Hematopoietic multipotent progenitor cell treated with erythropoietin and hydrocortisone succinate and interleukin-3 and kit ligand, for 4 days (in vitro differentiated cells): ENCODE measurements around the gene PLEKHB1.

ENCODE experiments used
- DNase-seq: peaks from one replicate; pipeline ENCODE4 v3.0.0-alpha.2; 2015

Gene PLEKHB1

GRCh38 chr11:73645972-73646631 lies at the start of gene PLEKHB1:
PLEKHB1 (plus strand) TSS chr11:73646581; CDS start chr11:73646609, 28 bp downstream.
- DNase-seq = no peak

- DNase-seq = peak; percentile 26
These were observed 48.9 kb upstream of the PLEKHB1 start for GRCh38 chr11:73597336-73597955.

- peak; percentile 99 for DNase-seq
These were observed 48.2 kb upstream of the PLEKHB1 start, which contains the start of gene FAM168A for GRCh38 chr11:73597956-73598718. FAM168A (minus strand) TSS chr11:73598112; CDS start chr11:73468474, 129,638 bp downstream.

GRCh38 chr11:73598719-73599379 lies 47.5 kb upstream of the PLEKHB1 start:
- DNase-seq = no peak

- DNase-seq = no peak
These were observed 33.7 kb upstream of the PLEKHB1 start for GRCh38 chr11:73612601-73613140.

- no peak for DNase-seq
These were observed 31.8 kb upstream of the PLEKHB1 start for GRCh38 chr11:73614591-73614990.

GRCh38 chr11:73622926-73623593 lies 23.3 kb upstream of the PLEKHB1 start:
- DNase-seq = no peak

GRCh38 chr11:73623686-73624085 lies 22.7 kb upstream of the PLEKHB1 start:
- DNase-seq = peak; percentile 75

- DNase-seq = peak; percentile 85
These were observed 20.6 kb upstream of the PLEKHB1 start for GRCh38 chr11:73625696-73626318.

- no peak for DNase-seq
These were observed 16.5 kb upstream of the PLEKHB1 start for GRCh38 chr11:73629907-73630306.

GRCh38 chr11:73632996-73633395 lies 13.4 kb upstream of the PLEKHB1 start:
- no peak for DNase-seq

- no peak for DNase-seq
These were observed 12.4 kb upstream of the PLEKHB1 start for GRCh38 chr11:73633999-73634398.

- no peak for DNase-seq
These were observed 10.7 kb upstream of the PLEKHB1 start for GRCh38 chr11:73635721-73636120.

- no peak for DNase-seq
These were observed 10.1 kb upstream of the PLEKHB1 start for GRCh38 chr11:73636249-73636648.

- DNase-seq = no peak
These were observed 9.4 kb upstream of the PLEKHB1 start for GRCh38 chr11:73637012-73637411.

GRCh38 chr11:73640592-73640991 lies 5.8 kb upstream of the PLEKHB1 start:
- DNase-seq = no peak

- no peak for DNase-seq
These were observed 4.7 kb upstream of the PLEKHB1 start for GRCh38 chr11:73641668-73642067.

GRCh38 chr11:73645121-73645969 lies 1.0 kb upstream of the PLEKHB1 start:
- no peak for DNase-seq

- peak; percentile 96 for DNase-seq
These were observed 1.2 kb downstream of the PLEKHB1 start for GRCh38 chr11:73647459-73648100.

- DNase-seq = no peak
These were observed 1.7 kb downstream of the PLEKHB1 start for GRCh38 chr11:73648121-73648520.
